ENCODE results near the gene GNAI1.

Gene GNAI1

DNA sequence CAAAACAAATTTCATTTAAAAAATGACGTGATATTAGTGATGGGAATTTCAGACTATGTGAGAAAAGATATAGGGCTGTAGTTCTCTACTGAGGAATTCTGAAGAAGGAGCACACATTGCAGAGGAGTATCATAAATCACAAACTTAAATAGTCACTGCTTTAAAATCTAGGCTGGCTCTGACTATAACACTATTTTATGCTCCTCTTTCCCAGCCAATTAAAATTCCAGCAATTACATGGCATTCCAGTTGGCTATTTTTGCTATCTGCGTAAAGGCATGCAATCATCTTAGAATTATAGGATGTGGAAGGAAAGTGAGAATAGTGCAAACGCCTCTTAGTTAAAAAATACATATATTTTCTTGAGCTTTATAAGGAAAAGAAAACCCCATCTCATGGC is 123.1 kb downstream of the GNAI1 start:
- no peak for DNase-seq

DNA sequence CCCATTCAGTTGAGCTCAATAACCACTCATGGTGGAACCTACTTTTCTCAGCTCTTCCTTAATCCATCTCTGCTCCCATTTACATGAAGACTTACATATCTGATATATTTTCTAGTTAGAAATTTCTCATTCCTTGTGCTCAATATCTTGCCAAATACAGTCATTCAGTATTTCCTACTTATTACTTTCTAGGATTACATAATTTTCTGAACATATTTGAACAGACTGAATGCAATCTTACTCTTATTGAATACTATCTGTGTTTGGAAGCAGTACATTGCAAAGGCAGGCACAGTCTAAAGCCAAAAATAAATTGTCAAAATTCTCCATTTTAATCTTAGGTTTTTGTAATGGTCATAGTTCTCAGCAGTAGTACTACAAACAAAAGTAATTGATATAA is 126.0 kb downstream of the GNAI1 start:
- DNase-seq = no peak

DNA sequence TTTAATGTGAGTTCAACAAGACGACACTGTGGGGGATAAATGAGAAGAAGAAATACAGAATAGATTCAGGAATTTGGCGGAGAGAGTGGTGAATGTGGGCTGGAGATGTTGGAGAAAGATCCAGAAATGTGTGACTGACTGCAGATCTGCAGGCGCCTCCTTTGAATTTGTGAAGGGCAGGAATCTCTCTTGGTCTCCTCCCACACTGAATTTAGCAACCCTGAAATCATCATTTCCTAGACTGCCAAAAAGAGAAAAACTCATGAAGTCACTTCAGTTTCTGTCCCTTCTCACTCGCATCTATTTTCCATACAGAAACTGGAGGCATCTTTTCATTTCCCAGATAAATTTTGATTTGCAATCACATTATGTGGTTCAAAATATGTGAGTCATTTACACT is 128.7 kb downstream of the GNAI1 start:
- DNase-seq = no peak

DNA sequence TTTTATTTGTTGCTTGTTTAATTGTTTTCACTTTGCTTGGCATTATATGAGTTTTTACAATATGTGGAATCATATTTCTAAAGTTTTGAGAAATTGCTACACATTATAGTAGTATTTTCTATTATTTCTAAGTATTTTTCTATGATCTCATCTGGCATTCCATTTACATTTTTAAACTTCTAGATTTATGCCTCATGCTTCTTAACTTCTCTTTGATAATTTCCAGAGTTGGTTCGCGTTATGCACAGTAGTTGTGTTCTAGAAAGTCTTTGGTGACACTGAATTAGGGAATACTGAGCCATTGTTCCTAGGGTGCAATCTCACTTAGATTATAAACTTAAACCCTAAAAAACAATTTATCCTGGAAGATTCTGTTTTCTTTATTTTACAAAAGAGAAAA is 129.2 kb downstream of the GNAI1 start:
- no peak for DNase-seq

DNA sequence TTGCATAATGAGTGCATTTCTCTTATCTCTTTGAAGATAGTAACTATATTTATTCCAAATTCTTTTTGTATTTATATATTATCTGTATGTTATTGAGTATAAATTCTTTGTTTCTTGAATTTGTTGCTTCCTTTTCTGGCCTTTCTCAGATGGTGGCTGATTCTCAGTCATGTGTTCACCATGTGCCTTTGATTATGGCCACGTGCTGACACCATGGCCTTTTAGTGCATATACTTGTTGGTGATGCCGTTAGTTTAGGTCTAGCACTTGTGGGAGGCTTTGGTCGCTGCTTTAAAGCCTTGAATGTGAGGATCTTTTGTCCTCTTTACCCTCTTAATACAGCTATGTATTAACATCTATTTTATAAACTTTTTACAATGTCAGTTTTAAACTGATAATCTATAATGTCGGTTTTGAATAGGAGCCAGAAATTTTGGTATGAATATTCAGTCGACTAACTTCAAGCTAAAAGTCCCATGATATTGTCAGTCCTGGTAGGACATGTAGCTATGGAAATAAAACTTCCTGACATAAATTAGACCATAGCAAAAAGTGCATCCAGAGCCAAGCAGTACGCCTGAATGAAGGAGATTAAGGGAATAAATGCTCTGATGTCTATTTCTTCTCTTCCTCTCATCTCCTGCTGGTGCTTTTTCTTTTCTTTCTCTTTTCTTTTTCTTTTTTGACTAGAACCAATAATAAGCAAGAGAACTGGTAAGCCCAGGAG is 130.3 kb downstream of the GNAI1 start:
- DNase-seq = no peak

DNA sequence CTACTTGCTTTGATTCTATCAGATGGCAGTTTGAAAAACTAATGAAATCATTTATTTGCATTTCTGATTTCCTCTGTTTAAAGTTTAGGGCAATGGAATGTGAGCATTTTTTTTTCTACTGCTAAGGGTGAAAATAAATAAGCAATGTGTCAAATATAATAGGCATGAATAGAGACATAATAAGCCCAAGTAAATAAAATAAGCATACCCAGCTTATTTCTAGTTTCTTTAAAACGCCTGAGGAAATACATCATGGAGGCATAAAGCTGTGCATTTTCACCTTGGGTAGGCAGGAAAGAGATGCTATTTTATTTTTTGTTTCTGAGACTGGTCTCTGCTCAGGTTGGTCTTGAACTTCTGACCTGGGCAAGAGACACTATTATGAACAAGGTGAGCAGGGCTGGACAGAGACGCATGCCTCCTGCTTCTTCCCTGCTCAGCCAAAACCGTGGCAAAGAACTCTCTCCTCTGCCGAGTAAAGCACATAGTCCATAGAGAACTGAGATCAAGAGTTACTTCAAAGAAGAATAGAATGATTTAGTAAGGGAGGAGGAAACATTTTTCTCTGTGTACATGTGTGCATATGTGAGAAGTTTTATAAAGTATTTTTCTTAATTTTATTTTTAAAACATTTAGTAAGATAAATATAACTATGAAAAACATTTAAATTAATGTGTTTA is 138.1 kb downstream of the GNAI1 start:
- no peak for DNase-seq

DNA sequence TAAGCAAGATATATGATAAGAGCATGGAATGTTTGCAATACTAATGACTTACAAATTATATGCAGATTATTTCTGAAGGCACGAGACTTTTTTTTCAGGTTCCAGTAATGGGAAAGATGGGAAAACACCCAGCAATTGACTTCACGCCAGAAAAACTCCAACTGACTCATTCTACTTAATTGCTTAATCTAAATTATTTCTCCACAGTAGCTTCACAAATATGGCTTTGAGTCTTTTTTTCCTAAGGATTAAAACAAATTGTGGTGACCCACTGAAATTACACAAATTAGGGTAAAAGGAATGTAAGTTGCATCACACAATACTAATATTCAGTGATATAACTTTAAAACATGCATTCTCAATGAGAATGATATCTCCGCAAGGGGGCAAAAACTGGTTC is 138.7 kb downstream of the GNAI1 start:
- DNase-seq = no peak

DNA sequence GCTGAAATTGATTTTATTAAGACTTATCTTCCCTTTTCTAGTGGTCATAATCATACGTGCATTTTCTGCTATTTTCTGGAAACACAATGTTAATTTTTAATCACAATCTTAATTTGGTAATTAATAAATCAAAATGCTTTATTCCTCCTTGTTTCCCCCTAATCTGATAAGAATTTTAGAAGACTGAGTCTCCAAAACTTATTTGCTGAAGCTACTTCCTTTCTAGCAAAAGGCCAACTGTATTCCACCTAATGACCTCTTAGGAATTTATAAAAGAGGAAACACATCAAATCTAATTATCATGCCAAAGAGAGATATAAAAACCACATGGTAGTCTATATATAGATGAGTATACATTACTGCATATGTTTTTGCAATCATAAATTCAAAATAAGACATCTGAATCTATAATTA is 140.6 kb downstream of the GNAI1 start:
- no peak for DNase-seq
